Panc1 (cell line): ENCODE measurements around the gene CBX8. TPM values are rescaled to one million over a fixed set of nuclear protein-coding genes. Genes with fewer than 3 reads are reported as not detected.

Experiments used
- ATAC-seq: fragments of 200-7000 bp; cut with Tn5 transposase; 2 replicates; pipeline ENCODE4 v1.9.1; 2020; ENCODE audit warnings: mild to moderate bottlenecking, moderate library complexity
- BruUV-seq: library from RNA; stranded (reverse); fragments of 400-500 nt; replicated peaks from 2 replicates; lab custom pipeline; 2021; lab: Mats Ljungman, UMichigan
- CTCF ChIA-PET: fragments of 300-600 bp; sonication (Branson Sonifier 250); formaldehyde crosslinking; loops from one replicate; lab custom pipeline; 2022; ENCODE audit warnings: antibody characterized with exemption; lab: Charles Lee
- POLR2A ChIA-PET: fragments of 300-600 bp; sonication (Branson Sonifier 250); formaldehyde crosslinking; loops from one replicate; lab custom pipeline; 2022; ENCODE audit warnings: antibody characterized with exemption; lab: Charles Lee
- DNase-seq: peaks from one replicate; pipeline ENCODE4 v3.0.0-alpha.2; 2010; ENCODE audit warnings: low read depth, low spot score
- H3K27ac ChIP-seq: 2 replicates; pipeline ENCODE4 v1.5.1; 2011; ENCODE audit warnings: mild to moderate bottlenecking, low read length, inconsistent platforms
- H3K27me3 ChIP-seq: fragments of 200-500 bp; sonication (Bioruptor generic); 2 replicates; pipeline ENCODE4 v1.6.0; 2014; ENCODE audit warnings: low read length, inconsistent platforms; ENCODE audit not compliant: control insufficient read depth, insufficient read depth
- H3K36me3 ChIP-seq: fragments of 200-500 bp; sonication (Bioruptor generic); 2 replicates; pipeline ENCODE4 v1.5.1; 2014; ENCODE audit warnings: inconsistent platforms, mild to moderate bottlenecking, low read length, moderate library complexity; ENCODE audit not compliant: control insufficient read depth, insufficient read depth
- H3K4me1 ChIP-seq: 2 replicates; pipeline ENCODE4 v1.5.1; 2011; ENCODE audit warnings: inconsistent platforms, mild to moderate bottlenecking, low read length, moderate library complexity; ENCODE audit not compliant: control insufficient read depth, insufficient read depth
- H3K4me3 ChIP-seq, 2 experiments: 2 replicates each; pipeline ENCODE4 v1.5.1; 2011 to 2012; ENCODE audit warnings: low read depth in 2 of 2, low read length in 2 of 2, mild to moderate bottlenecking in 2 of 2, inconsistent platforms in 1 of 2, moderate library complexity in 1 of 2
- H3K9me3 ChIP-seq: fragments of 200-500 bp; sonication (Bioruptor generic); 2 replicates; pipeline ENCODE4 v1.5.1; 2014; ENCODE audit warnings: low read depth, mild to moderate bottlenecking, inconsistent platforms, low read length, moderate library complexity; ENCODE audit not compliant: control insufficient read depth, insufficient read depth
- POLR2AphosphoS5 ChIP-seq: IDR thresholded peaks from 2 replicates; pipeline ENCODE4 v1.6.1; 2012; ENCODE audit warnings: mild to moderate bottlenecking, low read depth, low read length, moderate library complexity
- REST ChIP-seq, 2 experiments: IDR thresholded peaks; 2 replicates each; pipeline ENCODE4 v1.6.1; 2011 to 2012; ENCODE audit warnings: low read depth in 2 of 2, control low read depth in 1 of 2, low read length in 1 of 2, mild to moderate bottlenecking in 1 of 2, moderate library complexity in 1 of 2; ENCODE audit not compliant: insufficient read depth in 1 of 2
- SIN3A ChIP-seq: IDR thresholded peaks from 2 replicates; pipeline ENCODE4 v1.6.1; 2012; ENCODE audit warnings: low read depth, mild to moderate bottlenecking, low read length, moderate library complexity, borderline replicate concordance; ENCODE audit not compliant: insufficient read depth
- TCF7L2 ChIP-seq: IDR thresholded peaks from 2 replicates; pipeline ENCODE4 v1.6.1; 2011; ENCODE audit warnings: mild to moderate bottlenecking, low read depth, low read length, inconsistent platforms
- in situ Hi-C: cut with HindIII; loops from 2 replicates; pipeline ENCODE4 v1.10.0; 2016; ENCODE audit warnings: low sequenced_read_pairs, low pct_unique_long_range_greater_than_20kb
- intact Hi-C: fragments of 100-400 bp; cut with micrococcal nuclease; formaldehyde crosslinking; loops from one replicate; pipeline ENCODE4 v1.10.0; 2022; ENCODE audit not compliant: unreplicated experiment
- total RNA-seq: library from RNA; stranded (reverse); gene quantifications from one replicate; pipeline ENCODE4 v1.2.1, GENCODE V29; 2021; ENCODE audit not compliant: unreplicated experiment
- TF ChIP-seq, protein P1 (sequence below): fragments of 450-650 bp; IDR thresholded peaks from 2 replicates; pipeline ENCODE4 v1.5.1; 2017; ENCODE audit warnings: mild to moderate bottlenecking

Gene CBX8
- total RNA-seq, 1 experiment from 2014 or later = 15.3 TPM

GRCh38 chr17:79811011-79811867 lies 14.4 kb upstream of the CBX8 start:
- ChIA-PET POLR2A (interaction anchor here (0.5 to 0.6 kb wide), 4 partner anchors 28 to 257 kb away, joined by 3 to 5 read pairs (median 3); partner anchors contain the start of gene CBX4), CTCF (interaction anchor here (0.6 to 3.3 kb wide), 7 partner anchors 14 to 441 kb away, joined by 3 to 21 read pairs (median 4); partner anchors contain the start of genes CBX4 and CBX8)
- peak; percentile 68 for ATAC-seq
- DNase-seq = no peak
- Histone ChIP-seq H3K4me1 (peaks cover 28% of the 10 kb centered on the region), H3K27me3 (no peaks in the 10 kb centered on the region), H3K27ac (peak overlapping the region; percentile 78), H3K9me3 (no peaks in the 10 kb centered on the region), H3K4me3 (peak overlapping the region; percentile 36 to 46), H3K36me3 (no peaks in the 10 kb centered on the region)
- TF ChIP-seq SIN3A (0 out of 2 replicates have a peak, but pooled peaks have one; percentile 32), TCF7L2 (peak; percentile 81), REST (IDR thresholded peaks at IDR 0.05; ENCODE audit: insufficient read depth in 1 of 2, low read depth in 2 of 2, low read length in 1 of 2) (no peak), POLR2AphosphoS5 (no peak)
- TF ChIP-seq, protein P1, sequence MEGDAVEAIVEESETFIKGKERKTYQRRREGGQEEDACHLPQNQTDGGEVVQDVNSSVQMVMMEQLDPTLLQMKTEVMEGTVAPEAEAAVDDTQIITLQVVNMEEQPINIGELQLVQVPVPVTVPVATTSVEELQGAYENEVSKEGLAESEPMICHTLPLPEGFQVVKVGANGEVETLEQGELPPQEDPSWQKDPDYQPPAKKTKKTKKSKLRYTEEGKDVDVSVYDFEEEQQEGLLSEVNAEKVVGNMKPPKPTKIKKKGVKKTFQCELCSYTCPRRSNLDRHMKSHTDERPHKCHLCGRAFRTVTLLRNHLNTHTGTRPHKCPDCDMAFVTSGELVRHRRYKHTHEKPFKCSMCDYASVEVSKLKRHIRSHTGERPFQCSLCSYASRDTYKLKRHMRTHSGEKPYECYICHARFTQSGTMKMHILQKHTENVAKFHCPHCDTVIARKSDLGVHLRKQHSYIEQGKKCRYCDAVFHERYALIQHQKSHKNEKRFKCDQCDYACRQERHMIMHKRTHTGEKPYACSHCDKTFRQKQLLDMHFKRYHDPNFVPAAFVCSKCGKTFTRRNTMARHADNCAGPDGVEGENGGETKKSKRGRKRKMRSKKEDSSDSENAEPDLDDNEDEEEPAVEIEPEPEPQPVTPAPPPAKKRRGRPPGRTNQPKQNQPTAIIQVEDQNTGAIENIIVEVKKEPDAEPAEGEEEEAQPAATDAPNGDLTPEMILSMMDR = peak; percentile 95
- intact Hi-C loops (no loop called here), in situ Hi-C loops (no loop called here)
- no TSS peak for BruUV-seq

DNA sequence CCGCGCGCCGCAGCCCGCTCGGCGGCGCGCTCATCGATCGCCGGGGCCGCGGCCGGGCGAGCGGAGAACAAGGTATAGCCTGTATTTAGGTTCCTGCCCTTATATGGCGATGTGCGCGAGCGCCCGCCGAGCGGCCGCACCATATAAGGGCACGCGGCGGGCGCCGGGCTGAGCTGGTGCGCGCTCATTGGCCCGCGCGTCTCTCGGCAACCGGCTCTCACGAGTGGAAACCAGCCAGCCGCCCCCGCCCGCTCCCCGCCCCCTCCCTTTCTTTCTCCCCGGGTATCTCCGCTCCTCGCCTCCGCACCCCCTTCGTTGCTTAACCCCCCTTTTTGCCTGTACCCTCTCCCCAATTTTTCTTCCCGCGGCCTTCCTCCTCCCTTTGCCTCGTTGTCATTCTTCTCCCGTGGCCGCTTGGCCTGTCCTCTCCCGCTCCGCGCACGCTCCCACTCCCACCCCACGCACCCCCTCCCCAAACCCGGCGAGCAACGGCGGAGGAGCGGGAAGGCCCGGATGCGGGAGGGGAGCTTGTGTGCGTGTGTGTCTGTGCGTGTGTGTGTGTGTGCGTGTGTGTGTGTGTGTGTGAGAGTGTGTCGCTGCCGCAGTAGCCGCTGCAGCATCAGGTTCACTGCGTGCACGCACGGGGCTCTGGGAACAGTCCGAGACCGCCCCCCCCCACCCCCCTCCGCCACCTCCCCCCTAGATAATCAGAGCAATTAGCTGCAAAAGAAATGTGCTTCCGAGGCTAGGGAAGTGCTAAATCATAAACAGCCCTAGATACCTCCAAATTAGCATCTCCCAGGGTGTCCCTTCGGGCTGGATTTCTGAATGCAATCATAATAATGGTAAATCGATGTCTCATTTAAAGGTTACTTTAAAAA lies 13.5 kb upstream of the CBX8 start:
- ChIA-PET CTCF (interaction anchor here (0.6 to 3.3 kb wide), 6 partner anchors 13 to 442 kb away, joined by 3 to 21 read pairs (median 4); partner anchors contain the start of genes CBX4 and CBX8), POLR2A (interaction anchor here (0.6 to 0.9 kb wide), 4 partner anchors 30 to 558 kb away, joined by 3 to 4 read pairs (median 3); no protein-coding TSS in a partner anchor)
- no peak for TF ChIP-seq SIN3A
- no peak for TF ChIP-seq TCF7L2
- no peak for TF ChIP-seq REST (IDR thresholded peaks at IDR 0.05; ENCODE audit: insufficient read depth in 1 of 2, low read depth in 2 of 2, low read length in 1 of 2)
- no peak for TF ChIP-seq POLR2AphosphoS5
- TF ChIP-seq, protein P1 = no peak
- DNase-seq = no peak
- Histone ChIP-seq H3K4me1 (peaks cover 28% of the 10 kb centered on the region), H3K27me3 (no peaks in the 10 kb centered on the region), H3K36me3 (no peaks in the 10 kb centered on the region), H3K9me3 (no peaks in the 10 kb centered on the region), H3K27ac (no peak overlapping the region), H3K4me3 (peak overlapping the region; percentile 43 to 46)
- peak; percentile 79 for ATAC-seq
- in situ Hi-C loops = no loop called here
- intact Hi-C loops = loop anchor here (1.0 kb wide), 1 partner anchor 25 kb away; no protein-coding TSS in a partner anchor
- BruUV-seq = no TSS peak
